COR-L47 (cell line): Measurements from ENCODE around the gene OR11G2.
"Not testable (repeated sequence)": the region's sequence is repeated elsewhere in the genome, so short reads cannot be mapped to it uniquely, and the experiment has no call there.

Experiments used
- DNase-seq: peaks from one replicate; lab custom pipeline; 2025; lab: John Stamatoyannopoulos, UW

Gene OR11G2

GRCh38 chr14:20190596-20190995 is at the start of gene OR11G2:
Gene OR11G2, plus strand, starts transcription at chr14:20190896. Its CDS starts 6,542 bp downstream, at chr14:20197438.
- DNase-seq, result no peak

DNA sequence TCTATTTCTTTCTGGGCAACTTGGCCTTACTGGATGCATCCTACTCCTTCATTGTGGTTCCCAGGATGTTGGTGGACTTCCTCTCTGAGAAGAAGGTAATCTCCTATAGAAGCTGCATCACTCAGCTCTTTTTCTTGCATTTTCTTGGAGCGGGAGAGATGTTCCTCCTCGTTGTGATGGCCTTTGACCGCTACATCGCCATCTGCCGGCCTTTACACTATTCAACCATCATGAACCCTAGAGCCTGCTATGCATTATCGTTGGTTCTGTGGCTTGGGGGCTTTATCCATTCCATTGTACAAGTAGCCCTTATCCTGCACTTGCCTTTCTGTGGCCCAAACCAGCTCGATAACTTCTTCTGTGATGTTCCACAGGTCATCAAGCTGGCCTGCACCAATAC is 46.8 kb upstream of the OR11G2 start:
- no peak for DNase-seq

GRCh38 chr14:20144820-20145219 is 45.9 kb upstream of the OR11G2 start:
- DNase-seq, result no peak

GRCh38 chr14:20164462-20164861 is 26.2 kb upstream of the OR11G2 start:
- no peak for DNase-seq

GRCh38 chr14:20167091-20167490 is 23.6 kb upstream of the OR11G2 start:
- DNase-seq, result no peak

DNA sequence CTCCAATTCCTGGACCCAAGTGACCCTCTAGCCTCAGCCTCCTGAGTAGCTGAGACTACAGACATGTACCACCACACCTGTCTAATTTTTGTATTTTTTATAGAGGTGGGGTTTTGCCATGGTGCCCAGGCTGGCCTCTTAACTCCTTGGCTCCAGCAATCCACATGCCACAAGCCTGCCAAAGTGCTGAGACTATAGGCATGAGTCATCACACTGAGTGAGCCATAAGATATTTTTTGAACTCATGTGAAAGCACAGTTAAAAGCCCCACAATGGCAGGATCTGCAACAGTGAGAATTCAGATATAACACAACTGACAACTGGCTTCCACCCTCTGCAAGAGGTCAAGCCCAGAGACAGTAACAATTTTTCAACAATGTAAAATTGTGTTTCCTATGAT is 20.8 kb upstream of the OR11G2 start:
- not testable (repeated sequence) for DNase-seq

DNA sequence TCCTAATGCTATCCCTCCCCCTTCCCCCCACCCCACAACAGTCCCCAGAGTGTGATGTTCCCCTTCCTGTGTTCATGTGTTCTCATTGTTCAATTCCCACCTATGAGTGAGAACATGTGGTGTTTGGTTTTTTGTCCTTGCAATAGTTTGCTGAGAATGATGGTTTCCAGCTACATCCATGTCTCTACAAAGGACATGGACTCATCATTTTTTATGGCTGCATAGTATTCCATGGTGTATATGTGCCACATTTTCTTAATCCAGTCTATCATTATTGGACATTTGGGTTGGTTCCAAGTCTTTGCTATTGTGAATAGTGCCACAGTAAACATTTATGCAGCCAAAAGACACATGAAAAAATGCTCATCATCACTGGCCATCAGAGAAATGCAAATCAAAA is 16.5 kb upstream of the OR11G2 start:
- not testable (repeated sequence) for DNase-seq

GRCh38 chr14:20176330-20176729 is 14.4 kb upstream of the OR11G2 start:
- no peak for DNase-seq

DNA sequence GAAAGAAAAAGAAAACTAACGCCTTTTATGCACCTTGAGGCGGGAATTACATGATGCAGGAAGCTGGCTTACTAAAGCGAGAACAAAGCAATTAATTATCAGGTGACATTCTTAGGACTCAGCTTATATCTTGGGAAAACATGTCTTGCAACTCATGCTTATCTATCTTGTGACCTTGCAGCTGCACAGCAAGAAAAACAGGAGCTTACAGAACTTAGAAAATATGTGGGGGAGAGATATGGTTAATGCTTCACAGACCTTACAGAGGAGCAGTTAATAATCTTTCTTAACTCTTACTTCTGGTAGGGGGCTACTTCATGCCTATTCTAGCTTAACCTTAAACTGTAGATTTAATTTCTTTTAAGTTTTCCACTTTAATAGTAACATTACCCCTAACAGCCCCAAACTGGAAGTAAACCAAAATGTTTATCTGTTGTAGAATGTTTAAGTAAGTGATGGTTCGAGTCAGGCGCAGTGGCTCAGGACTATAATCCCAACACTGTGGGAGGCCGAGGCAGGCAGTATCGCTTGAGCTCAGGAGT is 13.2 kb upstream of the OR11G2 start:
- DNase-seq, result no peak

DNA sequence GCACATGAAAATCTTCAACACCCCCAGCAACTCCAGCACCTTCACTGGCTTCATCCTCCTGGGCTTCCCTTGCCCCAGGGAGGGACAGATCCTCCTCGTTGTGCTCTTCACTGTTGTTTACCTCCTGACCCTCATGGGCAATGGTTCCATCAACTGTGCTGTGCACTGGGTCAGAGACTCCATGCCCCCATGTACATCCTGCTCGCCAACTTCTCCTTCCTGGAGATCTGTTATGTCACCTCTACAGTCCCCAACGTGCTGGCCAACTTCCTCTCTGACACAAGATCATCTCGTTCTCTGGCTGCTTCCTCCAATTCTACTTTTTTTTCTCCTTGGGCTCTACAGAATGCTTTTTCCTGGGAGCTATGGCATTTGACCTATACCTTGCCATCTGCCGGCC is 11.5 kb upstream of the OR11G2 start:
- no peak for DNase-seq

- no peak for DNase-seq
Observed at GRCh38 chr14:20179880-20180279, 10.8 kb upstream of the OR11G2 start.

- no peak for DNase-seq
Observed at GRCh38 chr14:20180486-20180885, 10.2 kb upstream of the OR11G2 start.

- no peak for DNase-seq
Observed at GRCh38 chr14:20184181-20184580, 6.5 kb upstream of the OR11G2 start.

DNA sequence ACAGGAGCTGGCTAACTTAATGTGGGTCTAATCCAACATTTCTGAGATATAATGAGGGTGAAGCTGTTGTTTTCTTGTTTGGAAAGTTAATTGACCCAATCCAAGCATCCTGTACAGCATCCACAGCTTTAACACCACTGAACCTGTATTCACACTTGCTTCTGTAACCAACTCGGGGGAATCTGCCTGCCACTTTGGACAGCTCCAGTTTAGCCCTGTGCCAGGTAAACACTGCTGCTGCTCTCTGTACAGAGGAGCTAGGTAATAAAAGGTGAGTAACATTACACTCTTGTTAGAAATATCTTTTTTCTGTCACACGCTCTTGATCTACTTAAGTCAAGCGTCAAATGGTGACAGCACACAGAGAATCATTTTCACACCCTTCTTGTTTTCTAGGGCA is 700 bp downstream of the OR11G2 start:
- no peak for DNase-seq

DNA sequence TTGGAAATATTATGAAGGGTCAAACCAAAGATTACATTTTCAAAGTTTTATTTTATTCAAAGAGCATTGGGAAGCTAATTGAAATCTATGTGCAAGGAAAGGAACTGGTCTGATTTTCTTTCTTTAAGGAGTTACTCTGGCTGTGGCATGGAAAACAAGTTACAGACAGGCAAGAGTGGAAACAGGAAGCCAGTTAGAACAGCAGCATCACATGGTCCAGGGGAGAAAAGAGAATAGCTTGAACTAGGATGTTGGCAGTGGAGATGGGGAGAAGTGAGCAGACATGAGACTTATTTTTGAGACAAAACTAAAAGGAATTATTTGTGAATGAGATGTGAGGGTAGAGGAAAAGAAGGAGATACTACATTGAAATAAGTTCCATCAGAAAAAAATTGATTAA is 3.4 kb downstream of the OR11G2 start:
- DNase-seq, result no peak

DNA sequence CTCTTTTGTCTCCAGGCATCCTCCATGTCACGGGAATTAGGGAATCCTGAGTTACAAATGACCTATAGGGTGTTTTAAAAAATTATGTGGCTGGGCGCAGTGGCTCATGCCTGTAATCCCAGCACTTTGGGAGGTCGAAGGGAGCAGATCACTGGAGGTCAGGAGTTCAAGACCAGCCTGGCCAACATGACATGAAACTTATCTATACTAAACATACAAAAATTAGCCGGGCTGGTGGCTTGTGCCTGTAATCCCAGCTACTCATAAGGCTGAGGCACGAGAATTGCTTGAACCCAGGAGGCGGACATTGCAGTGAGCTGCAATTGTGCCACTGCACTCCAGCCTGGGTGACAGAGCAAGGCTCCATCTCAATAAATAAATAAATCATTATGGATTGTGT is 4.5 kb downstream of the OR11G2 start:
- not testable (repeated sequence) for DNase-seq

DNA sequence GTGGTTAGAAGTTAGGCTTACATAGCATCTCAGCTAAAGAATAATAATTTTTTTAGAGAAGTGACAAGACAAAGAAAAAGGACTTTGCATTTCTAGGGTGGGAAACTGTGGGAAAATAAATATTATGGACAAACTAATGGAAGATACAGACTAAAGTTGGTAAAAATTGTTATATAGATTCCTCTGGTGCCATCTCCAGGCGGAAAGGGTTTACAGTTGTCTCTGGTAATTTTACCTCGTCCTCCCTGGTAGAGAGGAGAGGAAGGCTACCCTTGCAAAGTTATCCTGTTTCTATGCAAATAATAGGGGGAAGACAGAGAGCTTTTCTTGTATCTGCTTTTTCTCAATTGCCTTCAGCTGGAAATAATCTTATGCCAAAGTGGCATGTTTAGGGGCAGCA is 5.2 kb downstream of the OR11G2 start:
- no peak for DNase-seq

- DNase-seq, result no peak
Observed at GRCh38 chr14:20197459-20197858, 6.8 kb downstream of the OR11G2 start.

GRCh38 chr14:20198991-20199390 is 8.3 kb downstream of the OR11G2 start:
- DNase-seq, result no peak

- no peak for DNase-seq
Observed at GRCh38 chr14:20204721-20205120, 14.0 kb downstream of the OR11G2 start.

- no peak for DNase-seq
Observed at GRCh38 chr14:20209595-20209994, 18.9 kb downstream of the OR11G2 start.

DNA sequence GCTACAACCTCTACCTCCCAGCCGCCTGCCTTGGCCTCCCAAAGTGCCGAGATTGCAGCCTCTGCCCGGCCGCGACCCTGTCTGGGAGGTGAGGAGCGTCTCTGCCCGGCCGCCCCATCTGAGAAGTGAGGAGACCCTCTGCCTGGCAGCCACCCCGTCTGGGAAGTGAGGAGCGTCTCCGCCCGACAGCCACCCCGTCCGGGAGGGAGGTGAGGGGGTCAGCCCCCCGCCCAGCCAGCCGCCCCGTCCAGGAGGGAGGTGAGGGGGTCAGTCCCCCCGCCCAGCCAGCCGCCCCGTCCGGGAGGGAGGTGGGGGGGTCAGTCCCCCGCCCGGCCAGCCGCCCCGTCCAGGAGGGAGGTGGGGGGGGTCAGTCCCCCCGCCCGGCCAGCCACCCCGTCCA is 21.7 kb downstream of the OR11G2 start:
- DNase-seq, result not testable (repeated sequence)

DNA sequence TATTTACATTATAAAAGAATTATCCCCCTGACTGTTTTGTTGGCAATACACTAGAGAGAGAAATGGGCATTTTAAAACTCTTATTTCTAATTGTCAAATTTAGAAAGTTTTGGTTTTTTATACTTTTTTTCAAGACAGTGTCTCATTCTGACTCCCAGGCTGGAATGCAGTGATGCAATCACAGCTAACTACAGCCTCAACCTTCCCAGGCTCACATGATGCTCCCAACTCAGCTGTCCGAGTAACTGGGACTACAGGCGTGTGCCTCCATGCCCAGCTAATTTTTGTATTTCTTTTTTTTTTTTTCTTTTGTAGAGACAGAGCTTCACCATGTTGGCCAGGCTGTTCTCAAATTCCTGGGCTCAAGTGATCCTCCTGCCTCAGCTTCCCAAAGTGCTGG is 24.5 kb downstream of the OR11G2 start:
- no peak for DNase-seq

GRCh38 chr14:20219033-20219432 is 28.3 kb downstream of the OR11G2 start:
- DNase-seq, result no peak

GRCh38 chr14:20223410-20223809 is 32.7 kb downstream of the OR11G2 start, which contains the start of gene OR11H6:
Gene OR11H6, plus strand, starts transcription at chr14:20223710. Its CDS starts 0 bp downstream, at chr14:20223710.
- no peak for DNase-seq
